ENCODE results near the gene FARS2. TPM values are rescaled to one million over a fixed set of nuclear protein-coding genes. Genes with fewer than 3 reads are reported as not detected.

The FARS2 gene
- total RNA-seq, 2 experiments from 2014 or later, result 13.8 to 14.3 TPM

GRCh38 chr6:5567352-5567751, 306.0 kb downstream of the FARS2 start:
- H3K27ac ChIP-seq (ENCODE audit: low read depth, low read length, poor library complexity, severe bottlenecking), result no peak overlapping the region
- H4K20me1 ChIP-seq (ENCODE audit: insufficient read depth, low read length), result no peaks in the 10 kb centered on the region
- H3K9me2 ChIP-seq (ENCODE audit: insufficient read depth, low read length), result no peaks in the 10 kb centered on the region
- H3K79me2 ChIP-seq (ENCODE audit: insufficient read depth, low read depth, low read length), result no peaks in the 10 kb centered on the region
- intact Hi-C loops (cut with micrococcal nuclease; ENCODE audit: unreplicated experiment), result no loop called here
- DNase-seq (ENCODE audit: low spot score), result no peak
- BruUV-seq (replicated peaks), result no TSS peak
- H3K4me3 ChIP-seq (ENCODE audit: low read depth, low read length, poor library complexity, severe bottlenecking), result no peak overlapping the region
- H3K9me3 ChIP-seq (ENCODE audit: low read length), result no peaks in the 10 kb centered on the region
- H2AFZ ChIP-seq (ENCODE audit: low read length), result no peak overlapping the region
- no peaks in the 10 kb centered on the region for H3K36me3 ChIP-seq (ENCODE audit: insufficient read depth, low read length)
- H3K4me1 ChIP-seq (ENCODE audit: insufficient read depth, low read length, poor library complexity, severe bottlenecking), result no peaks in the 10 kb centered on the region
- no peak overlapping the region for H3K4me2 ChIP-seq (ENCODE audit: low read length)
- CTCF ChIA-PET (ENCODE audit: unreplicated experiment), result no interaction called here
- TF ChIP-seq CTCF (conservative IDR thresholded peaks at IDR 0.05; ENCODE audit: low read length) (no peak), EZH2phosphoT487 (IDR thresholded peaks at IDR 0.05; ENCODE audit: borderline replicate concordance, low read depth, low read length) (no peak)
- POLR2A ChIA-PET, result no interaction called here

GRCh38 chr6:5567890-5568289, 306.6 kb downstream of the FARS2 start:
- no peaks in the 10 kb centered on the region for H3K9me2 ChIP-seq (ENCODE audit: insufficient read depth, low read length)
- H3K79me2 ChIP-seq (ENCODE audit: insufficient read depth, low read depth, low read length), result no peaks in the 10 kb centered on the region
- H3K4me2 ChIP-seq (ENCODE audit: low read length), result no peak overlapping the region
- no peaks in the 10 kb centered on the region for H3K4me1 ChIP-seq (ENCODE audit: insufficient read depth, low read length, poor library complexity, severe bottlenecking)
- H3K36me3 ChIP-seq (ENCODE audit: insufficient read depth, low read length), result no peaks in the 10 kb centered on the region
- DNase-seq (ENCODE audit: low spot score), result no peak
- no peak overlapping the region for H3K4me3 ChIP-seq (ENCODE audit: low read depth, low read length, poor library complexity, severe bottlenecking)
- H2AFZ ChIP-seq (ENCODE audit: low read length), result no peak overlapping the region
- TF ChIP-seq EZH2phosphoT487 (IDR thresholded peaks at IDR 0.05; ENCODE audit: borderline replicate concordance, low read depth, low read length) (no peak), CTCF (conservative IDR thresholded peaks at IDR 0.05; ENCODE audit: low read length) (no peak)
- BruUV-seq (replicated peaks), result no TSS peak
- intact Hi-C loops (cut with micrococcal nuclease; ENCODE audit: unreplicated experiment), result no loop called here
- no peaks in the 10 kb centered on the region for H3K9me3 ChIP-seq (ENCODE audit: low read length)
- no peaks in the 10 kb centered on the region for H4K20me1 ChIP-seq (ENCODE audit: insufficient read depth, low read length)
- ChIA-PET CTCF (ENCODE audit: unreplicated experiment) (no interaction called here), POLR2A (no interaction called here)
- no peak overlapping the region for H3K27ac ChIP-seq (ENCODE audit: low read depth, low read length, poor library complexity, severe bottlenecking)

GRCh38 chr6:5569491-5569890, 308.2 kb downstream of the FARS2 start:
- DNase-seq (ENCODE audit: low spot score), result no peak
- BruUV-seq (replicated peaks), result no TSS peak
- Histone ChIP-seq H3K9me2 (ENCODE audit: insufficient read depth, low read length) (no peaks in the 10 kb centered on the region), H3K4me1 (ENCODE audit: insufficient read depth, low read length, poor library complexity, severe bottlenecking) (no peaks in the 10 kb centered on the region), H2AFZ (ENCODE audit: low read length) (no peak overlapping the region), H3K36me3 (ENCODE audit: insufficient read depth, low read length) (no peaks in the 10 kb centered on the region), H3K9me3 (ENCODE audit: low read length) (no peaks in the 10 kb centered on the region), H3K4me2 (ENCODE audit: low read length) (no peak overlapping the region), H3K4me3 (ENCODE audit: low read depth, low read length, poor library complexity, severe bottlenecking) (no peak overlapping the region), H3K79me2 (ENCODE audit: insufficient read depth, low read depth, low read length) (no peaks in the 10 kb centered on the region), H3K27ac (ENCODE audit: low read depth, low read length, poor library complexity, severe bottlenecking) (no peak overlapping the region), H4K20me1 (ENCODE audit: insufficient read depth, low read length) (no peaks in the 10 kb centered on the region)
- ChIA-PET POLR2A (no interaction called here), CTCF (ENCODE audit: unreplicated experiment) (no interaction called here)
- intact Hi-C loops (cut with micrococcal nuclease; ENCODE audit: unreplicated experiment), result no loop called here
- TF ChIP-seq EZH2phosphoT487 (IDR thresholded peaks at IDR 0.05; ENCODE audit: borderline replicate concordance, low read depth, low read length), result no peak
- TF ChIP-seq CTCF (conservative IDR thresholded peaks at IDR 0.05; ENCODE audit: low read length), result no peak
